HG03460 (cell line): ENCODE data around the gene CACNA1C.

Source experiments
- ATAC-seq: cut with Tn5 transposase; IDR thresholded peaks from one replicate; pipeline ENCODE4 v1.9.1; 2021; ENCODE audit not compliant: unreplicated experiment

CACNA1C gene

DNA sequence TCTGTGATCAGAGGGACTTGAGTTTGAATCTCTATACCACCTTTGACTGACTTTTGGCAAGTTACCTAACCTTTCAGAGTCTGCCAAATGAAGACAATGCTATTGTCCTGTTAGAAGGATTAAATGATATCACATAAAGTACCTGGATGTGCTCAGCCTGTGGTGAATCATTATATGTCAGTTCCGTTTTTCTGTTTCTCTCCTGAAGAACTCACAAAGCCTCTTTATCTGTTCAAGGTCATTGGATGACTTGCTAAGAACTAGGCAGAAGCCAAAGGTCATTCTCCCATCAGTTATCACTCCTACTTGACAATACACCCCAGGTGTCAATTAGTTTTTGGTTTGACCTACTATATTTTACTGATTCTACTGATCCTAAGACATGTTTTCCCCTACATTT is 174.6 kb downstream of the CACNA1C start:
- ATAC-seq, result no peak

DNA sequence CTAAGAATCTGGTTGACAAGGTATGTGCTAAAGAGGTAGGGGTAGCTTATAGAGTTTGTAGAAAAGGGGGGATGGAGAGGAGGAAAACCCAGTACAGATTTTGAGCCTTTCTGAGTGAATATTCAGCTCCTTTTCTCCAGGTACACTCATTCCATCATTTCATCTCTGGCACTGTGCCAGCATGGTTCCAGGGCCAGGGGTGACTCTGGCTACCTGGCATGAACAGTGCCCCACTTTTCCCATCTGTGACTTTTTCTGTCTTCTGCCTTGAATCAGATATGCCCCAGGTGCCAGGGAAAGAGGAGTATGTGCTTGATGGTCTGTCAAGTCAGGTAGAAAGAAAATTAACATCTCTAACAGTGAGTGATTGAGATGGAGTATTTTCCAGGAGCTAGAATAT is 175.7 kb downstream of the CACNA1C start:
- ATAC-seq, result no peak

- no peak for ATAC-seq
These were observed 177.1 kb downstream of the CACNA1C start for GRCh38 chr12:2229661-2230539.

DNA sequence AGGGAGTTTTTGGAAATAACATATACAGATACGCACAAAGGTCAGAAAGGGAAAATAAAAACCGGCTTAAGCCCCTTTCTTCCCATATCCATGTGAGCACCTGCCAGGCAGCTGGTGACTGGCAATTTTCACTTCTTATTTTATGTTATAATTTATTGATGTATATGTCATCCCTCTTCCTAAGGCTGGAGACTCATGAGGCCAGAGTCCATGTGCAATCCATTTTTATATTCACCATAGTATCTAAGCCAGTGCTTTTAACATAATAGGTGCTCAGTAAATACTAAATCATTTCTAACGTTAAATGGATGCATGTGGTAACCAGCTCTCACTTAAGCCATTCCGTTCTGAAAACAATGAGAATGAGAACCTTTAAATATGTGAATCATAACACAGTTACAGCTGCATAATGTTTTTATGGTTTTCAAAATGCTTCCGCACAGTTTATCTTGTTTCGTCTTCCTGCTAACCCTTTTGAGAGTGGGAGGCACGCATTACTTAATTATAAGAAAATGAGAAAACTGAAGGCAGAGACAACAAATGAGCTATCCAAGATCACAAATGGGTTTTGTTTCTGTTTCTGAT is 178.3 kb downstream of the CACNA1C start:
- ATAC-seq, result no peak

- ATAC-seq, result no peak
These were observed 179.2 kb downstream of the CACNA1C start for GRCh38 chr12:2231956-2232355.

DNA sequence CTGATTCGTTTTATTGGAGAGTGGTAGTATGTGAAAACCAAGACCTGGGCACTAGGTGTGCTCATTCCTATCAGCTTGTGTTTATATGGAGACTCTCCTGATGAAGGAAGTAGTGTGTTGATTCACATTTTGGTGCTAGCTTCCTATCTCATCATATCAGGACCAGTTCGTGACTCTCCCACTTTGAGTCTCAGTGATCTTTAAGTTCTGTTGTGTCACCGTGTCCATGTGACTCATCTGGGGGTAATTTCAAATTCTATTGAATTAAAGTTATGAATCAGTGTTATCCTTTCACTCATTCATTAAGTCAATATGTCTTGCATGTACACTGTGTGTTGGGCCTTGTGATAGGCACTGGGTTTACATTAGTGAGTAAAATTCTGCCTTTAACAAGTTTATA is 180.2 kb downstream of the CACNA1C start:
- no peak for ATAC-seq

- ATAC-seq, result no peak
These were observed 181.3 kb downstream of the CACNA1C start for GRCh38 chr12:2234091-2234490.

DNA sequence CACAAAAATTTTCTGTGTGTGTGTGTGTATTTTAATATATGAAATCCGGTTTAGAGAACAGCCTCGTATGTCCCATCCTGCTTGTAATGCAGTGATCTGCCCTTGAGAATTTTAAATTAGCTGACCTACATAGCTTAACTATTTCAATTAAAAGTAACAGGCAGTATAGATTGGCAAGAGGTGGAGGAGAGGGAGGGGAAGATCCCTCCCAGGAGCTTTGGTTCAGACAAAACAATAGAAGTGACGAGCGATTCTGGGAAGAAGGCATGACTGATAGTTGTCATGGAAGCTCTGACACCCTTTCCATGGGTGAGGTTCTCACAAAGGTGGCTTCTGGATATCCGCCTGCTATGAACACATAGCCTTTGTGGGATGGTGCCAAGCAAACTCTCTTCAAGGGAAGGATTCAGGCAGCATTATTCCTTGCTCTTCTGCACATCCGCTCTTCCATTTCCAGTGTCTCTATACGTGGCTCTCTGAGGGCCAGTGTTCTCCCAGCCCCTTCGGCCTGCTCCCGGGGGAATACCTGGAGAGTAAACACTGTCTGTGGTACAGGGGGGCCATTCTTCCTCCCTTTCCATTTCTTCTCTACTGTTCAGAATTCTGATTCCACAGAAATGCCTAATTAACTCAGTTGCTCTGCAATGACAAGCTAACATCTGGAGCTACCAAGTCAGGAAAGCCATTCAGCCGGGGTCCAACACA is 182.0 kb downstream of the CACNA1C start:
- ATAC-seq, result no peak

GRCh38 chr12:2236506-2237294 is 183.9 kb downstream of the CACNA1C start:
- ATAC-seq, result no peak

- ATAC-seq, result no peak
These were observed 185.3 kb downstream of the CACNA1C start for GRCh38 chr12:2238111-2238510.

DNA sequence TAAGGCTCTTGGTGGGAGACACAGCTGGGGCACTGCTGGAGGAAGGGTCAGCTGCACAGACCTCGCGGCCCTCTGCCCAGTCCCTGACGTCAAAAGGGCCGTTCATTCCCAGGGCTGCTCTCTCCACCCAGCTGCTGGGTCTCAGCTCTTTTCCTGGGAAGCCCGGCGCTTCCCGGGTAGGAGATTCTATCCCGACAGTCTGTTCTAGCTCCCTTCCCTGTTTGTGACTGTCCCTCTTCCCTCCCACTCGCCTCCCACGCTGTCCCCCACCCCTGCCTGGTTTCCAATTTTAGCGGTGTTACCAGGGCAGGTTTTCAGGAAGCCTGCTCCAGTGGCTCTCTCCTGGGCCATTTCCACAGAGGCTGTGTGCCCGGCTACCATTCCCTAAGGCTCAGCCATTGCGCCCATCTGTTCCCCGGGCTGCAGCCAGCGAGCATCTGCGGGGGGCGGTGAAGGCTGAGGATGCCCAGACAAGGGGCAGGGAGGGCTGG is 186.6 kb downstream of the CACNA1C start:
- ATAC-seq, result no peak

DNA sequence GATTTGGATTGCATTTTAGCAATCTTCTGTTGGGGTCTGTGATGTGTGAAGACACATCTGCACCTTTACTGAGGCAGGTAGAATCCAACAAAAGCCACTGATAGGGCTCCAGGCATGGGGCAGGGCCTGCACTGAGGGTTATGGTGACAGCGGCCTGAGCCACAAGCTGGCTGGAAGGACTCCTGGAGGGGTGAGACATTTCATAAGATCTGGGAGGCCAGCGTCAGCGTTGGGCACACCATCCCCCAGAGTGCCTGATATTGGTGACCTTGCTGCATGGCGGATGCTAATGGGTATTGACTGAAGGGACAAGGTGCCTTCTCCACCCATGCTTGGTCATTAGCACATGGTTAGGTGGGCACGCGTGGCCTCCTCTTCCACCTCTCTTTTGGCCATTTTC is 187.6 kb downstream of the CACNA1C start:
- ATAC-seq, result no peak

DNA sequence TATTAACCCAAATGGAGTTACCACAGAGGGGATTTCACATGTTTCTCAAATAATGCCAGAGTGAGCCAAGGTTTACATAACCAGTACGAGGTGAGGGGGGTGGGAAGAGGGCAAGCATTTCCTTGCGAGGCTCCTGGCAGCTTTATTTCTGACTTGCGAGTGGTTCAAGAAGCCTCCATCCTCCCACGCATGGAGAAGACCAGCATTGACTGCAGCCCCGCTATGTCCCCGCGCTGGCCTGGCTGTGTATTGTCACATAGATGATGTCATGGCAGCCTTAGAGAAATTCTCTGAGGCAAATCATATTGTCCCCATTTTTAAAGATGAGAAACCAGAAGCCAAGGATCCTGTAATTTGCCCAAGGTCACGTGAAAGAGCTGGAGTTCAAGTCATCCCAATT is 188.2 kb downstream of the CACNA1C start:
- ATAC-seq, result no peak

GRCh38 chr12:2242216-2242615 is 189.4 kb downstream of the CACNA1C start:
- ATAC-seq, result no peak

GRCh38 chr12:2242816-2243215 is 190.0 kb downstream of the CACNA1C start:
- no peak for ATAC-seq

GRCh38 chr12:2243275-2243674 is 190.5 kb downstream of the CACNA1C start:
- ATAC-seq, result no peak

DNA sequence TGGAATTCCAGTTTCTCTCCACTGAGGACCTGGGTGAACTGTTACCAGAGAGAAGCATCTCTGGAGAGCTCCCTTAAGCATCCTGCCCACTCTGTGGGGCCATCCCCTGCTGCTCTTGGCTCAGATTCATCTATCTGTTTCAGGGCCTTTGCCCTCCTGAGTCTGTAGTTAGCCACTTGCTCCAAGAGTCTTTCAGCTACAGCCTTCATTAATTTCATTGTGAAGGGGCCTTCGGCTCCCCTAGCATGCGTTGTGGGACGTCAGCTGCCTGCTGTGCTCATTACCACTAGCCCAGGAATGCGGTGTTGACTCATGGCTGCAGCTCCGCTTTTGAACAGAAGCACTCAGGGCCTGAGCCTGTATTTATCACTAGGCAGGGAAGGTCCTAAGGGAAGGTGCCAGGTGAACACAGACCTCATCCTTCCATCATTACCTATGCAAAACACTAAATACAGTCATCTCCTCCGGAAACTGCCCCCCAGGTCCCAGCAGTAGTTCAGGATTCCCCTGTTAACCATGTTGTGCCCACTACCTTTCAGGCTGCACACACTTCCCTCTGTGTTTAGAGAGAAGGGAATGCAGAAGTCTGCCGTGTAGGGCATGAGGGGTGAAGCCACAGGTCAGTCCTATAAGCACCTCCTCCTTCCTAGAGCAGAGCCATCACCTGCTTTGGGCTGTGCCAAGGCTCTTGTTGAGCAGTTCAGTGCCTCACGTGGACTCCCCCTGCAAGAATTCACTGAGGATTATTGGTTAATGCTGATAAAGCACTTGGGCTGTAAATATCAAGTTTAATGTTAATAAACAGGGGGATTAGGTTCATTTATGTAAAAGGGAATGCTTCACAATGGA is 191.4 kb downstream of the CACNA1C start:
- ATAC-seq, result no peak

- ATAC-seq, result no peak
These were observed 193.6 kb downstream of the CACNA1C start for GRCh38 chr12:2246358-2246757.

GRCh38 chr12:2247120-2247519 is 194.3 kb downstream of the CACNA1C start:
- ATAC-seq, result no peak

- no peak for ATAC-seq
These were observed 194.8 kb downstream of the CACNA1C start for GRCh38 chr12:2247596-2247995.
